ENCODE data around the gene PIPOX. TPM values are rescaled to one million over a fixed set of nuclear protein-coding genes. Genes with fewer than 3 reads are reported as not detected.

Gene PIPOX
- total RNA-seq, 2 donors from 2014 or later, result 4.3 to 7.8 TPM

DNA sequence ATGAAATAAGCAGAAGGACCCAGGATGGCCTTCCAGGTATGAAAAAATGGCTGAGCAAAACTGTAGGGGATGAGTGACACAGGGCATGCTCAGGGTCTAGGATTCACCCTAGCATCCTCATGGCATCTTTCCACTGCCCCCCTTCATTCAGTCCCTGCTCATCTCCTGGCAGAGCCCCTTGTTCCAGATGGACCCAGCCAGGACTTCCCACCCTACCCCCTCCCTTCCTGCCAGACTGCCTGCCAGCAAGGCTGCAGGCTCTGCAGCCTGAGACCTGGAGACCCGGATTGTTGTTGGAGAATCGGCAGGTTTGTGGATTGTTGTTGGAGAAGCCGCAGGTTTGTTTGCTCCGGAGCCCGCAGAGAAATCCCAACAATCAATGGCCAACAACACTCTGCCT, 43.7 kb upstream of the PIPOX start:
- H3K4me3 ChIP-seq, result no peak overlapping the region
- H3K36me3 ChIP-seq, result no peaks in the 10 kb centered on the region
- TF ChIP-seq, protein P1, sequence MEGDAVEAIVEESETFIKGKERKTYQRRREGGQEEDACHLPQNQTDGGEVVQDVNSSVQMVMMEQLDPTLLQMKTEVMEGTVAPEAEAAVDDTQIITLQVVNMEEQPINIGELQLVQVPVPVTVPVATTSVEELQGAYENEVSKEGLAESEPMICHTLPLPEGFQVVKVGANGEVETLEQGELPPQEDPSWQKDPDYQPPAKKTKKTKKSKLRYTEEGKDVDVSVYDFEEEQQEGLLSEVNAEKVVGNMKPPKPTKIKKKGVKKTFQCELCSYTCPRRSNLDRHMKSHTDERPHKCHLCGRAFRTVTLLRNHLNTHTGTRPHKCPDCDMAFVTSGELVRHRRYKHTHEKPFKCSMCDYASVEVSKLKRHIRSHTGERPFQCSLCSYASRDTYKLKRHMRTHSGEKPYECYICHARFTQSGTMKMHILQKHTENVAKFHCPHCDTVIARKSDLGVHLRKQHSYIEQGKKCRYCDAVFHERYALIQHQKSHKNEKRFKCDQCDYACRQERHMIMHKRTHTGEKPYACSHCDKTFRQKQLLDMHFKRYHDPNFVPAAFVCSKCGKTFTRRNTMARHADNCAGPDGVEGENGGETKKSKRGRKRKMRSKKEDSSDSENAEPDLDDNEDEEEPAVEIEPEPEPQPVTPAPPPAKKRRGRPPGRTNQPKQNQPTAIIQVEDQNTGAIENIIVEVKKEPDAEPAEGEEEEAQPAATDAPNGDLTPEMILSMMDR (IDR thresholded peaks at IDR 0.05), result no peak
- H3K27ac ChIP-seq, result no peak overlapping the region
- no peak for DNase-seq (ENCODE audit: low spot score)
- H3K9me3 ChIP-seq, result no peaks in the 10 kb centered on the region
- no peaks in the 10 kb centered on the region for H3K27me3 ChIP-seq (replicated peaks; ENCODE audit: insufficient read depth)
- no peak for ATAC-seq (ENCODE audit: insufficient number of reproducible peaks, low FRiP score, low read depth)
- H3K4me1 ChIP-seq (ENCODE audit: control insufficient read depth in 1 of 2, low read depth in 2 of 2), result no peaks in the 10 kb centered on the region

DNA sequence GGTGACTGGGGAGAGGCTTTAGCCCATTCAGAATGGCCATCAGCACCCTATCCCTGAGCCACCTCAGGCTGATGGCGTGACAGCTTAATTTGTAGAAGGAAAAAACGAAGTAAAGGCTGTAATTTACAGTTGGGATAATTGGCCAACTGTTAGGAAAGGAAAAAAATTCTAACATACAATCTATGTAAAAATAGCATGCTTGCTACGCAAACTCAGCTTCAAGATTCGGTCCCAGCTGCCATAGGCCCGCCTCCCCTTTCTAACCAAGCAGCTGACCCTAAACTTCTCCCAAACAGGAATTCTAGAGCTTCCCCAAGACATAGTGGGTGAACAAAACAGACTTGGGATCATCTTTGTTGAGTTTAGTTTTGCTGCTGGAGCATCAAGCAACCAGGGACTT, 42.0 kb upstream of the PIPOX start:
- no peaks in the 10 kb centered on the region for H3K27me3 ChIP-seq (replicated peaks; ENCODE audit: insufficient read depth)
- DNase-seq (ENCODE audit: low spot score) (no peak), ATAC-seq (ENCODE audit: insufficient number of reproducible peaks, low FRiP score, low read depth) (no peak)
- H3K36me3 ChIP-seq, result no peaks in the 10 kb centered on the region
- H3K4me1 ChIP-seq (ENCODE audit: control insufficient read depth in 1 of 2, low read depth in 2 of 2), result no peaks in the 10 kb centered on the region
- no peak overlapping the region for H3K27ac ChIP-seq
- no peak overlapping the region for H3K4me3 ChIP-seq
- H3K9me3 ChIP-seq, result no peaks in the 10 kb centered on the region
- TF ChIP-seq, protein P1 (IDR thresholded peaks at IDR 0.05), result no peak

DNA sequence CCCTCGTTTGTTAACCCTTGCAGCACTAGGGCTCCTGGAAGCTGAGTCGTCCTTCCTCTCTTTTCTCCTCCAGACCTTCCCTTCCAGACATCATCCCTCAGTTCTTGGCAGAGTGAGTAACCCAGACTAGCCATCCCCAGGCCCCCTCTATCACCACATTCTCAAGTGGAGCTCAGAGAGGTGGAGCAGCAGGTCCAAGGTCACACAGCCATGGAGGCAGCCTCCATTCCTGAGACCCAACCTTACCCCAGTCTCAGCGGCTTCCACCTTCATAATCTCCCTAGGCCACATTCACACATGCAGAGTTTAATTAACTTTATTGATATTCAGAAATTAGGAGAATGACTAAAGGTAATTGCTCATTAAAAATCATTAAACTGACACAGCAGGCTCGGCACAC, 40.1 kb upstream of the PIPOX start:
- no peak for ATAC-seq (ENCODE audit: insufficient number of reproducible peaks, low FRiP score, low read depth)
- peaks cover 6% of the 10 kb centered on the region for H3K27me3 ChIP-seq (replicated peaks; ENCODE audit: insufficient read depth)

DNA sequence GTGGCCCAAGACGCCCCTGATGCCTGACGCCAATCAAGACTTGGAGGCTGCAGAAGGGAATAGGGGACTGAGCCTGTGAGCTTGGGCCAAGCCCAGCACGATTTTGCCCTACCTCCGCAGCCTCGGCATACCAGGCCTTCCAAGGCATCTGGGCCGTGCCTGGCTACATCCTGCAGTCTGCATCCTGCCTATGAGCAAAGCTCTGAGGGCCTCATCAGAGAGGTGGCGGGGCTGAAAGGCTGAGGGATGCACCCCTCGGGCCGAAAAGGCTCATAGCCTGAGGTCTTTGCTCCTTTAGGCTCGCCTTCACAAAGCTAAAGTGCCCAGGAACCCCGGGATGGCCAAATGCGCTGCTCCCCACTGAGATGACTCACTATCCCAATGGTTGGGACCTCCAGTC, 39.7 kb upstream of the PIPOX start:
- no peaks in the 10 kb centered on the region for H3K36me3 ChIP-seq
- ATAC-seq (ENCODE audit: insufficient number of reproducible peaks, low FRiP score, low read depth) (no peak), DNase-seq (ENCODE audit: low spot score) (no peak)
- H3K9me3 ChIP-seq, result no peaks in the 10 kb centered on the region
- H3K4me3 ChIP-seq, result no peak overlapping the region
- peaks cover 6% of the 10 kb centered on the region for H3K27me3 ChIP-seq (replicated peaks; ENCODE audit: insufficient read depth)
- no peaks in the 10 kb centered on the region for H3K4me1 ChIP-seq (ENCODE audit: control insufficient read depth in 1 of 2, low read depth in 2 of 2)
- TF ChIP-seq, protein P1 (IDR thresholded peaks at IDR 0.05), result no peak
- H3K27ac ChIP-seq, result no peak overlapping the region

More for the DNA sequence above, 40.1 kb upstream of the PIPOX start:
- Histone ChIP-seq H3K9me3 (no peaks in the 10 kb centered on the region), H3K4me1 (ENCODE audit: control insufficient read depth in 1 of 2, low read depth in 2 of 2) (no peaks in the 10 kb centered on the region), H3K4me3 (no peak overlapping the region), H3K27ac (no peak overlapping the region), H3K36me3 (no peaks in the 10 kb centered on the region)
- DNase-seq (ENCODE audit: low spot score), result no peak
- TF ChIP-seq, protein P1 (IDR thresholded peaks at IDR 0.05), result no peak

DNA sequence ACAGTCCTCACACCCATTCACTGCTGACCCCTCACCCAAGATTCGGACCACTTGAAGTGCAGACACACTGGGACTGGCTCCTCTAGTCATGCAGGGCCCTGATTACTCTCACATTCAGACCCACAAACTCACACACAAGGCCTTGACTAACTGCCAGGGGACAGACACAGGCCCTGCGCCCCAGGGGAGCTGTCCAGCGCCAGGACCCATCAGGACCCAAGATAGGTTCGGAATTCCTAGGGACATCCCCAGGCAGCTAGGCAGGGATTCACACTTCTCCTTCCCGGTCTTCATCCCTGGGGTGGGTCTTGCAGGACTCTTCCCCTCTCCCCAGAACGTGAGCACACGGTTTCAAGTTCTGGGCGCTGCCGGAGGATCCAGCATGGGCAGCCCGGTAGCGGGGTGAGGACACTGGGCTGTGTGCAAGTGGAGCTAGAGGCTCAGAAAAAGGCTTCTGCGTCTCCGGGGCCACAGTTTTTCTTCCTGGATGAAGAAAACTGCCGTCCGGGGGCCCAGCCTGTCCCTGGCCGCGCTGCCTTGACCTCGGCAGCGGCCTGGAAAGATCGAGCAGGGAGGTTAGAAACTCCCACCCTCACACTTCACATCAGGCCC, 38.8 kb upstream of the PIPOX start:
- Histone ChIP-seq H3K27me3 (replicated peaks; ENCODE audit: insufficient read depth) (peaks cover 6% of the 10 kb centered on the region), H3K27ac (no peak overlapping the region), H3K36me3 (no peaks in the 10 kb centered on the region), H3K9me3 (no peaks in the 10 kb centered on the region), H3K4me1 (ENCODE audit: control insufficient read depth in 1 of 2, low read depth in 2 of 2) (no peaks in the 10 kb centered on the region), H3K4me3 (no peak overlapping the region)
- TF ChIP-seq, protein P1 (IDR thresholded peaks at IDR 0.05), result no peak
- DNase-seq (ENCODE audit: low spot score) (no peak), ATAC-seq (ENCODE audit: insufficient number of reproducible peaks, low FRiP score, low read depth) (no peak)

All from thoracic aorta (tissue), 2 donors.